GM23248 (cell line): ENCODE measurements around the gene CNTN6. TPM values are rescaled to one million over a fixed set of nuclear protein-coding genes. Genes with fewer than 3 reads are reported as not detected.

Experiments
- DNase-seq: peaks from one replicate; pipeline ENCODE4 v3.0.0-alpha.2; 2015
- H2AFZ ChIP-seq: fragments of 200-600 bp; sonication (generic); 2 replicates; pipeline ENCODE4 v1.6.1; 2016; ENCODE audit warnings: antibody characterized with exemption
- H3F3A ChIP-seq: fragments of 200-600 bp; sonication (generic); 2 replicates; pipeline ENCODE4 v1.6.1; 2016; ENCODE audit warnings: mild to moderate bottlenecking, antibody characterized with exemption, mixed run types; ENCODE audit not compliant: insufficient read depth
- H3K27ac ChIP-seq: fragments of 200-600 bp; sonication (generic); 2 replicates; pipeline ENCODE4 v1.5.1; 2016; ENCODE audit warnings: mild to moderate bottlenecking
- H3K27me3 ChIP-seq: fragments of 200-600 bp; sonication (generic); replicated peaks from 2 replicates; pipeline ENCODE4 v1.6.1; 2016; ENCODE audit warnings: mild to moderate bottlenecking; ENCODE audit not compliant: insufficient read depth
- H3K36me3 ChIP-seq: fragments of 200-600 bp; sonication (generic); 2 replicates; pipeline ENCODE4 v1.6.1; 2016; ENCODE audit warnings: low read depth, mild to moderate bottlenecking
- H3K4me1 ChIP-seq: fragments of 200-600 bp; sonication (generic); 2 replicates; pipeline ENCODE4 v1.6.1; 2016; ENCODE audit warnings: mild to moderate bottlenecking; ENCODE audit not compliant: insufficient read depth
- H3K4me2 ChIP-seq: fragments of 200-600 bp; sonication (generic); one replicate; pipeline ENCODE4 v1.6.1; 2016; ENCODE audit warnings: mild to moderate bottlenecking; ENCODE audit not compliant: unreplicated experiment
- H3K4me3 ChIP-seq: fragments of 200-600 bp; sonication (generic); 2 replicates; pipeline ENCODE4 v1.5.1; 2016; ENCODE audit warnings: mild to moderate bottlenecking
- H3K79me2 ChIP-seq: fragments of 200-600 bp; sonication (generic); 2 replicates; pipeline ENCODE4 v1.6.1; 2016; ENCODE audit warnings: mild to moderate bottlenecking; ENCODE audit not compliant: insufficient read depth
- H3K9ac ChIP-seq: fragments of 200-600 bp; sonication (generic); 2 replicates; pipeline ENCODE4 v1.6.1; 2016; ENCODE audit warnings: mild to moderate bottlenecking
- H3K9me2 ChIP-seq: fragments of 200-600 bp; sonication (generic); 2 replicates; pipeline ENCODE4 v1.6.1; 2016; ENCODE audit warnings: mixed run types, mild to moderate bottlenecking, moderate library complexity; ENCODE audit not compliant: insufficient read depth
- H3K9me3 ChIP-seq: fragments of 200-600 bp; sonication (generic); one replicate; pipeline ENCODE4 v1.6.1; 2017; ENCODE audit warnings: low read depth
- H4K20me1 ChIP-seq: fragments of 200-600 bp; sonication (generic); 2 replicates; pipeline ENCODE4 v1.6.0; 2016; ENCODE audit not compliant: insufficient read depth
- EZH2 ChIP-seq: fragments of 200-600 bp; sonication (generic); IDR thresholded peaks from 2 replicates; pipeline ENCODE4 v1.6.1; 2018; ENCODE audit warnings: antibody characterized with exemption, mild to moderate bottlenecking; ENCODE audit not compliant: insufficient read depth, poor library complexity, severe bottlenecking
- EZH2phosphoT487 ChIP-seq: fragments of 200-600 bp; sonication (generic); IDR thresholded peaks from 2 replicates; pipeline ENCODE4 v1.6.1; 2018; ENCODE audit warnings: antibody characterized with exemption, moderate library complexity, mild to moderate bottlenecking, low read depth; ENCODE audit not compliant: insufficient read depth
- WGBS, 2 experiments: methylation state at CpG; one replicate each; pipeline ENCODE4 v1.1.6; 2015 to 2017; ENCODE audit warnings: low lambda C conversion rate in 2 of 2, low coverage in 1 of 2; ENCODE audit errors: missing lambda C conversion rate in 2 of 2; 5-methylcytosine and 5-hydroxymethylcytosine counted together
- in situ Hi-C: fragments of 300-500 bp; cut with MboI; formaldehyde crosslinking; loops from 2 replicates; pipeline ENCODE4 v1.15.0; 2020
- polyA plus RNA-seq: library from polyadenylated mRNA; unstranded; fragments of >200 nt; fragmentation: Nextera tagmentation; extraction: Ambion mirVana; gene quantifications from 2 replicates; pipeline ENCODE4 v1.2.1, GENCODE V29; 2016
- total RNA-seq: library from RNA; depleted of rRNA; stranded (reverse); fragments of >200 nt; shearing (Covaris generic); gene quantifications from 2 replicates; pipeline ENCODE4 v1.2.3, GENCODE V29; 2014

CNTN6 gene
- total and polyA plus RNA-seq, 2 experiments from 2014 or later: not detected

GRCh38 chr3:1068985-1069384, 23.8 kb upstream of the CNTN6 start:
- Histone ChIP-seq H3K36me3 (no peaks in the 10 kb centered on the region), H3K9me3 (no peaks in the 10 kb centered on the region), H3K27me3 (no peaks in the 10 kb centered on the region), H3K4me3 (no peak overlapping the region), H2AFZ (no peak overlapping the region), H3F3A (no peaks in the 10 kb centered on the region), H3K79me2 (no peaks in the 10 kb centered on the region), H3K4me1 (no peaks in the 10 kb centered on the region), H3K27ac (no peak overlapping the region), H4K20me1 (no peaks in the 10 kb centered on the region), H3K9ac (no peak overlapping the region), H3K9me2 (no peaks in the 10 kb centered on the region), H3K4me2 (no peak overlapping the region)
- DNase-seq: no peak
- TF ChIP-seq EZH2phosphoT487: no peak
- in situ Hi-C loops: no loop called here
- 67 to 69% methylated on average over 4 of the region's 4 CpGs for WGBS, 2 experiments

DNA sequence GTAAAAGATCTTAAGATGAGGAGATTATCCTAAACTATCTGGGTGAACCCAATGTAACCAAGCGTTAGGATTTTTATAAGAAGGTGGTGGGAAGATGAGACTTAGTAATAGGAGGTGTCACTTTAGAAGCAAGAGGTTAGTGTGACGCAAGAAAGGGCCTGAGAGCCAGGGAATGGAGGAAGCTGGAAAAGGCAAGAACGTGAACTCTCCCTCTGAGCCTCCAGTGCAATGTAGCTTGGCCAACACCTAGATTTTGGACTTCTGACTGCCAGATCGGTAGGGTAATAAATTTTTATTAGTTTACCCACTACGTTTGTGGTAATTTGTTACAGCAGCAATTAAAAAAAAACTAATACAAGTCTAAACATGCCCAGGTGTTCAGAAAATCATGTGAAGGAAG, 20.8 kb upstream of the CNTN6 start:
- Histone ChIP-seq H3K4me1 (no peaks in the 10 kb centered on the region), H3K79me2 (no peaks in the 10 kb centered on the region), H4K20me1 (no peaks in the 10 kb centered on the region), H3F3A (no peaks in the 10 kb centered on the region), H3K27me3 (no peaks in the 10 kb centered on the region), H3K9me2 (no peaks in the 10 kb centered on the region), H3K4me2 (no peak overlapping the region), H3K4me3 (no peak overlapping the region), H3K36me3 (no peaks in the 10 kb centered on the region), H3K9ac (no peak overlapping the region), H3K9me3 (no peaks in the 10 kb centered on the region), H2AFZ (no peak overlapping the region), H3K27ac (no peak overlapping the region)
- in situ Hi-C loops: no loop called here
- no peak for DNase-seq
- no peak for TF ChIP-seq EZH2phosphoT487
- TF ChIP-seq EZH2: no peak
- 34 to 37% methylated on average over 5 of the region's 5 CpGs for WGBS, 2 experiments

DNA sequence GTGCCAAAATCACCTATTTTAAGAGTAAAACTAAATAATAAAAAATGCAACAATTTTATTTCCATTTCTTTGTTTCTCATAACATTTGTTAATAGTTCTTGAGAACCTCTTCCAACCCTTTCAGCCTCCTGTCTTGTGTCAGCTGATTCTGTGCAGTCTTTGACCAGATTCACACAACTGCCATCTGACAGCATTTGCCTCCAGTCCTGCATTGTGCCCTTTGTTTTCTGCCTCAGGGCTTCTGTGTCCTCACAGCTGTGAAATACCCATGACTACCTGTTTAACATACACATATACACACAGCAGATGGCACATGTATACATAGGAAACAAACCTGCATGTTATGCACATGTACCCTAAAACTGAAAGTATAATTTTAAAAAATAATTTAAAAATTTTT, 13.2 kb upstream of the CNTN6 start:
- H2AFZ ChIP-seq: no peak overlapping the region
- TF ChIP-seq EZH2: no peak
- TF ChIP-seq EZH2phosphoT487: no peak
- no peak for DNase-seq
- H3K4me1 ChIP-seq: no peaks in the 10 kb centered on the region
- no peak overlapping the region for H3K27ac ChIP-seq
- H3K9me3 ChIP-seq: no peaks in the 10 kb centered on the region
- no peaks in the 10 kb centered on the region for H4K20me1 ChIP-seq
- no peak overlapping the region for H3K4me2 ChIP-seq
- H3K4me3 ChIP-seq: no peak overlapping the region
- no peaks in the 10 kb centered on the region for H3F3A ChIP-seq
- H3K9ac ChIP-seq: no peak overlapping the region
- no peaks in the 10 kb centered on the region for H3K36me3 ChIP-seq
- in situ Hi-C loops: no loop called here
- no peaks in the 10 kb centered on the region for H3K27me3 ChIP-seq
- no peaks in the 10 kb centered on the region for H3K9me2 ChIP-seq
- H3K79me2 ChIP-seq: no peaks in the 10 kb centered on the region

- Histone ChIP-seq H3K4me1 (peaks cover 7% of the 10 kb centered on the region), H3K27me3 (no peaks in the 10 kb centered on the region), H3K36me3 (no peaks in the 10 kb centered on the region), H3K9ac (no peak overlapping the region), H3K4me3 (no peak overlapping the region), H3K4me2 (no peak overlapping the region), H3K9me2 (no peaks in the 10 kb centered on the region), H3F3A (0 out of 2 replicates have a peak, but pooled peaks cover 5% of the 10 kb centered on the region), H4K20me1 (no peaks in the 10 kb centered on the region), H3K9me3 (no peaks in the 10 kb centered on the region), H3K79me2 (no peaks in the 10 kb centered on the region), H3K27ac (no peak overlapping the region), H2AFZ (0 out of 2 replicates have a peak overlapping the region, but pooled peaks have one; percentile 54)
- peak; percentile 75 for DNase-seq
- TF ChIP-seq EZH2phosphoT487 (no peak), EZH2 (no peak)
- WGBS, 2 experiments: 45 to 57% methylated on average over 2 of the region's 2 CpGs
- in situ Hi-C loops: no loop called here
Measured at GRCh38 chr3:1082108-1082507, 10.7 kb upstream of the CNTN6 start.

- Histone ChIP-seq H3F3A (peaks cover 10% of the 10 kb centered on the region; the same call in 1 of the 2 replicates), H3K4me3 (peak overlapping the region; percentile 40; the same call in 1 of the 2 replicates), H3K9me3 (no peaks in the 10 kb centered on the region), H3K27ac (peak overlapping the region; percentile 31), H2AFZ (peak overlapping the region; percentile 36), H3K9me2 (no peaks in the 10 kb centered on the region), H3K79me2 (no peaks in the 10 kb centered on the region), H3K36me3 (no peaks in the 10 kb centered on the region), H3K9ac (no peak overlapping the region), H3K4me1 (peaks cover 19% of the 10 kb centered on the region), H3K27me3 (no peaks in the 10 kb centered on the region), H3K4me2 (peak overlapping the region; percentile 62), H4K20me1 (no peaks in the 10 kb centered on the region)
- TF ChIP-seq EZH2phosphoT487 (no peak), EZH2 (no peak)
- WGBS, 2 experiments: 0% methylated on average over 3 of the region's 3 CpGs
- peak; percentile 88 for DNase-seq
- in situ Hi-C loops: no loop called here
Measured at GRCh38 chr3:1087066-1087560, 5.7 kb upstream of the CNTN6 start.
